ENCODE data around the gene DEFB114.

The DEFB114 gene

GRCh38 chr6:49964064-49964463 lies at the start of gene DEFB114:
Gene DEFB114, minus strand, starts transcription at chr6:49964164. Its CDS starts 59 bp downstream, at chr6:49964105.
- H3K4me1 Mint-ChIP-seq = no peaks in the 10 kb centered on the region
- no peaks in the 10 kb centered on the region for H3K36me3 Mint-ChIP-seq (ENCODE audit: low read depth)
- no peaks in the 10 kb centered on the region for H3K9me3 Mint-ChIP-seq
- DNase-seq = no peak
- no peaks in the 10 kb centered on the region for H3K27me3 Mint-ChIP-seq (ENCODE audit: low read depth, poor library complexity)
- H3K27ac Mint-ChIP-seq = no peak within 1 kb of the TSS
- no peak within 1 kb of the TSS for H3K4me3 Mint-ChIP-seq
- TF ChIP-seq CTCF (IDR thresholded peaks at IDR 0.05) = no peak

- no peak for DNase-seq
- Mint-ChIP-seq H3K27me3 (ENCODE audit: low read depth, poor library complexity) (no peaks in the 10 kb centered on the region), H3K27ac (no peak overlapping the region), H3K9me3 (no peaks in the 10 kb centered on the region), H3K4me3 (no peak overlapping the region), H3K36me3 (ENCODE audit: low read depth) (no peaks in the 10 kb centered on the region), H3K4me1 (no peaks in the 10 kb centered on the region)
- TF ChIP-seq CTCF (IDR thresholded peaks at IDR 0.05) = no peak
Measured at GRCh38 chr6:50007819-50008218, 43.9 kb upstream of the DEFB114 start.

- no peaks in the 10 kb centered on the region for H3K4me1 Mint-ChIP-seq
- no peaks in the 10 kb centered on the region for H3K9me3 Mint-ChIP-seq
- H3K27me3 Mint-ChIP-seq (ENCODE audit: low read depth, poor library complexity) = no peaks in the 10 kb centered on the region
- TF ChIP-seq CTCF (IDR thresholded peaks at IDR 0.05) = no peak
- H3K27ac Mint-ChIP-seq = no peak overlapping the region
- no peak for DNase-seq
- H3K36me3 Mint-ChIP-seq (ENCODE audit: low read depth) = no peaks in the 10 kb centered on the region
- no peak overlapping the region for H3K4me3 Mint-ChIP-seq
Measured at GRCh38 chr6:50003139-50003538, 39.2 kb upstream of the DEFB114 start.

- no peaks in the 10 kb centered on the region for H3K27me3 Mint-ChIP-seq (ENCODE audit: low read depth, poor library complexity)
- no peak overlapping the region for H3K4me3 Mint-ChIP-seq
- H3K36me3 Mint-ChIP-seq (ENCODE audit: low read depth) = no peaks in the 10 kb centered on the region
- TF ChIP-seq CTCF (IDR thresholded peaks at IDR 0.05) = no peak
- H3K9me3 Mint-ChIP-seq = no peaks in the 10 kb centered on the region
- no peak overlapping the region for H3K27ac Mint-ChIP-seq
- no peaks in the 10 kb centered on the region for H3K4me1 Mint-ChIP-seq
- no peak for DNase-seq
Measured at GRCh38 chr6:49995278-49995677, 31.3 kb upstream of the DEFB114 start.

GRCh38 chr6:49988900-49989299 lies 24.9 kb upstream of the DEFB114 start:
- Mint-ChIP-seq H3K36me3 (ENCODE audit: low read depth) (no peaks in the 10 kb centered on the region), H3K9me3 (no peaks in the 10 kb centered on the region), H3K4me1 (no peaks in the 10 kb centered on the region)

More at GRCh38 chr6:49988900-49989299, 24.9 kb upstream of the DEFB114 start:
- Mint-ChIP-seq H3K4me3 (no peak overlapping the region), H3K27me3 (ENCODE audit: low read depth, poor library complexity) (no peaks in the 10 kb centered on the region), H3K27ac (no peak overlapping the region)
- no peak for DNase-seq
- TF ChIP-seq CTCF (IDR thresholded peaks at IDR 0.05) = no peak

All from nephron progenitor cell (in vitro differentiated cells).